ENCODE data around the gene EPB41L1.

EPB41L1 gene

GRCh38 chr20:36110994-36111393 is 43.5 kb upstream of the EPB41L1 start:
- H3K4me3 ChIP-seq (replicated peaks; ENCODE audit: low read depth, low read length): no peak overlapping the region
- no peak for DNase-seq (ENCODE audit: low read depth)
- TF ChIP-seq, protein P1, sequence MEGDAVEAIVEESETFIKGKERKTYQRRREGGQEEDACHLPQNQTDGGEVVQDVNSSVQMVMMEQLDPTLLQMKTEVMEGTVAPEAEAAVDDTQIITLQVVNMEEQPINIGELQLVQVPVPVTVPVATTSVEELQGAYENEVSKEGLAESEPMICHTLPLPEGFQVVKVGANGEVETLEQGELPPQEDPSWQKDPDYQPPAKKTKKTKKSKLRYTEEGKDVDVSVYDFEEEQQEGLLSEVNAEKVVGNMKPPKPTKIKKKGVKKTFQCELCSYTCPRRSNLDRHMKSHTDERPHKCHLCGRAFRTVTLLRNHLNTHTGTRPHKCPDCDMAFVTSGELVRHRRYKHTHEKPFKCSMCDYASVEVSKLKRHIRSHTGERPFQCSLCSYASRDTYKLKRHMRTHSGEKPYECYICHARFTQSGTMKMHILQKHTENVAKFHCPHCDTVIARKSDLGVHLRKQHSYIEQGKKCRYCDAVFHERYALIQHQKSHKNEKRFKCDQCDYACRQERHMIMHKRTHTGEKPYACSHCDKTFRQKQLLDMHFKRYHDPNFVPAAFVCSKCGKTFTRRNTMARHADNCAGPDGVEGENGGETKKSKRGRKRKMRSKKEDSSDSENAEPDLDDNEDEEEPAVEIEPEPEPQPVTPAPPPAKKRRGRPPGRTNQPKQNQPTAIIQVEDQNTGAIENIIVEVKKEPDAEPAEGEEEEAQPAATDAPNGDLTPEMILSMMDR (IDR thresholded peaks at IDR 0.05; ENCODE audit: low read length, missing control alignments): no peak

DNA sequence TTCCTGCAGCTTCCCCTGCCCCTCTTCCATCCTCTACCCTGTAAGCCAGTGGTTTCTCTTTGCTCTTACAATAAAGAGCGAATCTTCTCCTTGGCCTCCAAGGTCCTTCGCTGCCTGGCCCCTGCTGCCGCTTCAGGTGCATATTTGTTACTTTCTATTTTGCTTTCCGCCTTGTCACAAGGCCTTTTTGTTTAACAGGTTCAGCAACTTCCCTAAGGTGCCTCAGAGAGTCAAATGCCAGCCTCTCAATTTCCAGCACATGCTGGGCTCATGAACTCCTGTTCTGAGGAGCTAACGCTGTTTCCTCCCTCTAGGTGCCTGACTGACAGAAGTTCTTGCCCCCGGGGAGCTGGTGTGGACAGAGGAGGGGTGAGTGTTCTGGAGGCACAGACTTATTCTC is 42.4 kb upstream of the EPB41L1 start:
- DNase-seq (ENCODE audit: low read depth): no peak
- TF ChIP-seq, protein P1 (IDR thresholded peaks at IDR 0.05; ENCODE audit: low read length, missing control alignments): no peak
- H3K4me3 ChIP-seq (replicated peaks; ENCODE audit: low read depth, low read length): no peak overlapping the region

DNA sequence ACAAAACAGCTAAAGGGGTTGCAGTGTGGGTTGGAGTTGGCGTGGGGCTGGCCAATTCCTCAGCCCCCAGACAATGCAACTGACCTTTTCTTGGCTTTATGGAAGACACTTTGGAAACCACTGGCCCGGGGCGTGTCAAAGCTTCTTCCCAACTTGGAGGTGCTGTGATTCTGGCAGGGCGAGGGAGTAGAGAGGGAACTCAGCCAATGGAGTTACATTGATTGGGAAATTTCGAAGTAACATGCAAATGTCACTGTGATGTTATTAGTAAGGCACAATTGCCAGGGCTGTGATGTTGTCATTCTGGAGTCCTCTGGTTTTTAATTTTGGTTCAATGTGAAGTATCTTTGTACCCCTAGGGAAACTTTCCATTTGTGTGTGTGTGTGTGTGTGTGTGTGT is 41.5 kb upstream of the EPB41L1 start:
- TF ChIP-seq, protein P1 (IDR thresholded peaks at IDR 0.05; ENCODE audit: low read length, missing control alignments): no peak
- no peak for DNase-seq (ENCODE audit: low read depth)
- no peak overlapping the region for H3K4me3 ChIP-seq (replicated peaks; ENCODE audit: low read depth, low read length)

DNA sequence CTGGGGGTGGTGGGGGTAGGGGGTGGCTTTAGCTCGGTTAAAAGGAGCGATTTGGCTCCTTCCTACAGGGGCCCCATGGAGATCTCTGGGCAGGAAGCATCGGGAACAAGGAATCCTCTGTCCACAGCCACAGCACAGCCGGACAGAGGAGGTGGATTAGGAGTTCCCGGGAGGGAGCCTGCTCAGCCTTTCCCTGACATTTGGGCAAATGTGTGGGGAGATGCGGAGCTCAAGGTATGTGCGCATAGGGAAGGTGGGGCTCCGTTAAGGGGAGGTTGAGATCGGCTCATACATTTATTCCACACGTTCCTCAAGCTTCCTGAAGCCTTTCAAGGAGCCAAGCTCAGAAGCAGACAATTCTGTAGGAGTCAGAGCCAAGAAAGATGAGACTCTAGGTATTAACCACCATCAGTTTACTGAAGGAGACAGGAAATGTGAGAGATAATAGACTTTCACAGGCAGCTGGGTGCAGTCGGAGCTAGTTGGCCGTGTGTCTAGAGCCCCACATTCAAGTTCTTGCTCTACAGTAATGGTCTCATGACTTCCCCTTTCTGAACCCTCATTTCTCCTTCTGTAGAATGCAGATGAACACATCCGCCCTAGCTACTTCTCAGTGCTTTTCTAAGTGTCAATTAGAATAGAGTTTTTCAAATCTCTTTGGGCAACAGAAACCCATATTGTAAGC is 40.8 kb upstream of the EPB41L1 start:
- DNase-seq (ENCODE audit: low read depth): no peak
- TF ChIP-seq, protein P1 (IDR thresholded peaks at IDR 0.05; ENCODE audit: low read length, missing control alignments): no peak
- no peak overlapping the region for H3K4me3 ChIP-seq (replicated peaks; ENCODE audit: low read depth, low read length)

GRCh38 chr20:36114707-36115106 is 39.8 kb upstream of the EPB41L1 start:
- TF ChIP-seq, protein P1 (IDR thresholded peaks at IDR 0.05; ENCODE audit: low read length, missing control alignments): no peak
- DNase-seq (ENCODE audit: low read depth): no peak

GRCh38 chr20:36115925-36116324 is 38.6 kb upstream of the EPB41L1 start:
- no peak for DNase-seq (ENCODE audit: low read depth)
- no peak overlapping the region for H3K4me3 ChIP-seq (replicated peaks; ENCODE audit: low read depth, low read length)
- TF ChIP-seq, protein P1 (IDR thresholded peaks at IDR 0.05; ENCODE audit: low read length, missing control alignments): no peak

More at GRCh38 chr20:36114707-36115106, 39.8 kb upstream of the EPB41L1 start:
- no peak overlapping the region for H3K4me3 ChIP-seq (replicated peaks; ENCODE audit: low read depth, low read length)

All from fibroblast of pulmonary artery (primary cell).